ENCODE data around the gene NRXN3. TPM values are rescaled to one million over a fixed set of nuclear protein-coding genes. Genes with fewer than 3 reads are reported as not detected.
"Not testable (repeated sequence)": the region's sequence is repeated elsewhere in the genome, so short reads cannot be mapped to it uniquely, and the experiment has no call there.

The NRXN3 gene
- total RNA-seq, 1 experiment from 2014 or later, result not detected

DNA sequence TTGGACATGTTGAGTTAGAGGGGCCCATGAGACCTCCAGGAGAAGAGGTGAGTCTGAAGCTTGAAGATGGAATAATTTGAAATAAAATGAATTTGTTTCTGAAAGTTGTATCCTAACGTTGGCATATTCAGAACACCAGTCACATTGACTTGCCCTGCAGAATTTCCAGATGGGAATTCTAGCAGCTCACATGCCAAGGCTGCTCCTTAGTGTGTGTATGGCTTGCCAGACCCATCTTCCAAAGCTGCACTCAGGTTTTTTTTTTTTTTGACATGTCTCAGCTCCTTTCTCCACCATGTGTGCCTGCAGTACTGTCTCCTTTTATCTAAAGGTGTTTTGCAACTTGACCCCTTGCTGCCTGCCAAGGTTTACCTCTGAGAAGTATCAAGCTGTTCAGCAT, 261.9 kb downstream of the NRXN3 start (continued):
- TF ChIP-seq FOSL1 (IDR thresholded peaks at IDR 0.05; ENCODE audit: low read depth) (no peak), JUND (IDR thresholded peaks at IDR 0.05) (no peak), ATF3 (IDR thresholded peaks at IDR 0.05) (no peak)

DNA sequence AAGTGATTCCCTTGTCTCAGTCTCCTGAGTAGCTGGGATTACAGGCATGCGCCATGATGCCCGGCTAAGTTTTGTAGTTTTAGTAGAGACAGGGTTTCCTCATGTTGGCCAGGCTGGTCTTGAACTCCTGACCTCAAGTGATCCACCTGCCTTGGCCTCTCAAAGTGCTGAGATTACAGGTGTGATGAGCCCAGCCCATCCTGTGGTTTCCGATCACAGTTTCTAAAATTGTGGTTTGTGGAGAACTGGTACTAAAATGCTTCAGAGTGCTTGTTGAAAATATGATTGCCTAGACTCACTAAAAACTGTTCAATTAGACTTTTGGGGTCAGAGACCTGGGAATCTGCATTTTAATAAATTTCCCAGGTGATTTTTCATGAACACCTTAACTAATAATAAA, 267.3 kb downstream of the NRXN3 start:
- H3K9me2 ChIP-seq (ENCODE audit: insufficient read depth); ATAC-seq; H3K79me2 ChIP-seq (ENCODE audit: insufficient read depth, low read length); DNase-seq (ENCODE audit: low read depth, low spot score); H3K9ac ChIP-seq (ENCODE audit: low read length); H3K36me3 ChIP-seq (ENCODE audit: control insufficient read depth in 1 of 2, insufficient read depth in 2 of 2, low read length in 2 of 2); H3K27me3 ChIP-seq (ENCODE audit: insufficient read depth, low read length); H3K27ac ChIP-seq (ENCODE audit: low read depth, low read length); H4K20me1 ChIP-seq (ENCODE audit: insufficient read depth); BruUV-seq (replicated peaks); CTCF ChIA-PET; H3K4me1 ChIP-seq (ENCODE audit: control insufficient read depth in 1 of 2, insufficient read depth in 2 of 2, low read length in 2 of 2); RAD21 ChIA-PET (ENCODE audit: low non-redundant PET in 1 of 2, low total read pairs in 2 of 2, uncharacterized antibody in 2 of 2, unreplicated experiment in 2 of 2); POLR2A ChIA-PET; H3K9me3 ChIP-seq (ENCODE audit: control insufficient read depth in 1 of 2, insufficient read depth in 1 of 2, low read depth in 1 of 2, low read length in 2 of 2); H3K4me3 ChIP-seq (replicated peaks in 1 of 2; ENCODE audit: low read depth in 1 of 2, low read length in 2 of 2); H2AFZ ChIP-seq (ENCODE audit: low read depth, low read length, poor library complexity, severe bottlenecking); intact Hi-C loops (cut with micrococcal nuclease); H3K4me2 ChIP-seq (ENCODE audit: low read length): not testable (repeated sequence)

DNA sequence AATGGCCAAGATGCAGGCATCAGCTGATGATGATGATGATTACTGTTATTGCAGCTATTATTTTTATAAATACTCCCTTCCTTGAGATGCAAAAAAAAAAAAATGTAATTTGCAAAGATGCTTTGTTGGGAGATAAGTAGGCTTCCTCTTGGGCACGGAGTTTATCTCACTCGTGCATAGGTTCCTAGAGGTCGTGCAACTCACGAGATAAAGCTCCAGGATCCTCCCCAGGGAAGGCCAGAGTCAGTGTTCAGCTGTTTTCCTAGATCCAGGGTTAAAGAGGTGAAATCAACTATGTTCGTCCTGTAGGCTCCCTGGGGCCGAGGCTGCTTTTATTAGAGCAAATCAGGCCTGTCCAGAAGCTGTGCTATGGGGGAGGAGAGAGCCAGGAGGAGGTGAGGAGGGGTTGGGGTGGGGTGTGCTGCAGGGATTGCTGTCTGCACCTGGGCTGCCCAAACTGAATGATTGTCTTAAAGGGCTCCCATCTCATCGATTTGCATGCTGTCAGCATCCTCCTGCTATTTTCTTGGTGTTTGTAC, 270.3 kb downstream of the NRXN3 start:
- BruUV-seq (replicated peaks), result no TSS peak
- no peak for TF ChIP-seq EZH2 (IDR thresholded peaks at IDR 0.05)
- TF ChIP-seq ELF1 (IDR thresholded peaks at IDR 0.05; ENCODE audit: borderline replicate concordance, low read depth), result no peak
- TF ChIP-seq FOSL1 (IDR thresholded peaks at IDR 0.05; ENCODE audit: low read depth), result no peak
- no peak for TF ChIP-seq CBX3 (IDR thresholded peaks at IDR 0.05; ENCODE audit: low read depth)
- no peak for TF ChIP-seq ATF3 (IDR thresholded peaks at IDR 0.05)
- TF ChIP-seq EZH2phosphoT487 (IDR thresholded peaks at IDR 0.05; ENCODE audit: borderline replicate concordance), result no peak
- H3K79me2 ChIP-seq (ENCODE audit: insufficient read depth, low read length), result no peaks in the 10 kb centered on the region
- H3K4me3 ChIP-seq (replicated peaks in 1 of 2; ENCODE audit: low read depth in 1 of 2, low read length in 2 of 2), result no peak overlapping the region
- no peaks in the 10 kb centered on the region for H3K4me1 ChIP-seq (ENCODE audit: control insufficient read depth in 1 of 2, insufficient read depth in 2 of 2, low read length in 2 of 2)
- ChIA-PET POLR2A (no interaction called here), RAD21 (ENCODE audit: low non-redundant PET in 1 of 2, low total read pairs in 2 of 2, uncharacterized antibody in 2 of 2, unreplicated experiment in 2 of 2) (no interaction called here), CTCF (no interaction called here)
- DNase-seq (ENCODE audit: low read depth, low spot score), result no peak
- H3K4me2 ChIP-seq (ENCODE audit: low read length), result no peak overlapping the region
- no peaks in the 10 kb centered on the region for H3K27me3 ChIP-seq (ENCODE audit: insufficient read depth, low read length)
- H3K27ac ChIP-seq (ENCODE audit: low read depth, low read length), result no peak overlapping the region
- no peak overlapping the region for H2AFZ ChIP-seq (ENCODE audit: low read depth, low read length, poor library complexity, severe bottlenecking)
- no peaks in the 10 kb centered on the region for H3K9me2 ChIP-seq (ENCODE audit: insufficient read depth)
- intact Hi-C loops (cut with micrococcal nuclease), result no loop called here
- no peak overlapping the region for H3K9ac ChIP-seq (ENCODE audit: low read length)
- H3K9me3 ChIP-seq (ENCODE audit: control insufficient read depth in 1 of 2, insufficient read depth in 1 of 2, low read depth in 1 of 2, low read length in 2 of 2), result no peaks in the 10 kb centered on the region
- H4K20me1 ChIP-seq (ENCODE audit: insufficient read depth), result no peaks in the 10 kb centered on the region
- no peaks in the 10 kb centered on the region for H3K36me3 ChIP-seq (ENCODE audit: control insufficient read depth in 1 of 2, insufficient read depth in 2 of 2, low read length in 2 of 2)
- ATAC-seq, result no peak

Measured in HCT116 (cell line).